Measurements from ENCODE around the gene ARHGAP26. TPM values are rescaled to one million over a fixed set of nuclear protein-coding genes. Genes with fewer than 3 reads are reported as not detected.

Gene ARHGAP26
- total RNA-seq, 2 donors from 2014 or later: 27.5 to 80.7 TPM

DNA sequence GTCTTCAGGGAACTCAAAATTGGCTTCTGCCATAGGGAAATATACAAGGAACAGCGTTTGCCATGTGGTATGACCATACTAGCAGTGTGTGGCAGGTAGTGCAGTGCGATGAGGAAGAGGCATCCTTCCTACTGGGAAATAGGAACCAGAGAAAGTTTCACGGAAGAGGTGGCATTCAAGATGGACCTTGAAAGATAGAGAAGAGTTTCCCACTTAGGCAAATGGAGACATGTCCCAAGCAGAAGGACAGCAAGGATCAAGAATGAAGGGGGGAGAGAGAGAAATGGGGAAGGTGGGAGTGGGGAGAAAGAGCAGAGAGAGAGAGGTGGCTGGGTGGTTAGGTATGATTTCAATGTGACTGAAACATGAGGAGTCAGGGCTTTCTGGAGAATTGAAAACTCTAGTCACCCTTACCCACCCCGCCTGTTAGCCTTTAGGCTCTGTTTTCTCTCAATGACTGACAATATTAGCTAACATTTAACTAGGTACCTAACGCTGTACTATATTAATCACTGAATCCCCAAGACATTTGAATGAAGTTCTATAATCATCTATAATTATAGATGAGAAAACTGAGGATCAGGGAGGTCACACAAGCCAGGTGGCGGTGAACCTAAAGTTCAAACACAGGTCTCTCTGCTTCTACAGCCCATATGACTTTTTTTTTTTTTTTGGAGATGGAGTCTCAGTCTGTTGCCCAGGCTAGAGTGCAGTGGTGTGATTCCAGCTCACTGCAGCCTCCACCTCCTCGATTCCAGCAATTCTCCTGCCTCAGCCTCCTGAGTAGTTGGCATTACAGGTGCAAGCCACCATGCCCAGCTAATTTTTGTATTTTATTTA is 462.0 kb downstream of the ARHGAP26 start:
- Histone ChIP-seq H3K9me3 (no peaks in the 10 kb centered on the region), H3K4me1 (ENCODE audit: control insufficient read depth in 1 of 2, low read depth in 2 of 2) (peaks cover 0 to 20% of the 10 kb centered on the region in 2 donors), H3K36me3 (no peaks in the 10 kb centered on the region), H3K4me3 (no peak overlapping the region), H3K27me3 (replicated peaks; ENCODE audit: insufficient read depth) (no peaks in the 10 kb centered on the region), H3K27ac (no peak overlapping the region)
- DNase-seq (ENCODE audit: low spot score) (no peak), ATAC-seq (ENCODE audit: insufficient number of reproducible peaks, low FRiP score, low read depth) (no peak)
- TF ChIP-seq, protein P1, sequence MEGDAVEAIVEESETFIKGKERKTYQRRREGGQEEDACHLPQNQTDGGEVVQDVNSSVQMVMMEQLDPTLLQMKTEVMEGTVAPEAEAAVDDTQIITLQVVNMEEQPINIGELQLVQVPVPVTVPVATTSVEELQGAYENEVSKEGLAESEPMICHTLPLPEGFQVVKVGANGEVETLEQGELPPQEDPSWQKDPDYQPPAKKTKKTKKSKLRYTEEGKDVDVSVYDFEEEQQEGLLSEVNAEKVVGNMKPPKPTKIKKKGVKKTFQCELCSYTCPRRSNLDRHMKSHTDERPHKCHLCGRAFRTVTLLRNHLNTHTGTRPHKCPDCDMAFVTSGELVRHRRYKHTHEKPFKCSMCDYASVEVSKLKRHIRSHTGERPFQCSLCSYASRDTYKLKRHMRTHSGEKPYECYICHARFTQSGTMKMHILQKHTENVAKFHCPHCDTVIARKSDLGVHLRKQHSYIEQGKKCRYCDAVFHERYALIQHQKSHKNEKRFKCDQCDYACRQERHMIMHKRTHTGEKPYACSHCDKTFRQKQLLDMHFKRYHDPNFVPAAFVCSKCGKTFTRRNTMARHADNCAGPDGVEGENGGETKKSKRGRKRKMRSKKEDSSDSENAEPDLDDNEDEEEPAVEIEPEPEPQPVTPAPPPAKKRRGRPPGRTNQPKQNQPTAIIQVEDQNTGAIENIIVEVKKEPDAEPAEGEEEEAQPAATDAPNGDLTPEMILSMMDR (IDR thresholded peaks at IDR 0.05): no peak

DNA sequence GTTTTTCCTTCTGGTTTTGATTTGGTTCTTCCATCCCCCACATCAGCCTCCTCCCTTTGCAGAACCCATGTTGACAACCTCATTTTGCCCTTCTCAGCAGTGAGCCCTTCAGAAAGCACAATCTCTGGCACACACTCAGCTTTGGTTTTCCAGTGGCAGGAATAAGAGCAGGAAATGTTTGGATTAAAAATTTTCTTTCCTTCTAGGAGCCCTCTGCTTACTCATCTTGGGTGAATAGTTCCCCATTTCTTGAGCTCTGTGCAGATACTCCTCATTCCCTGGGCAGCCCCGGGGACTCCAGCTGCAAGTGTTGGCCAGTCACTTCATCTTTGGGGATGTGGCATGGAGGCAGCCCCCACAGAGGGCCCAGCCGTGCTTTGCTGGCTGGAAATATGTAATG is 462.9 kb downstream of the ARHGAP26 start:
- TF ChIP-seq, protein P1 (IDR thresholded peaks at IDR 0.05): no peak
- DNase-seq (ENCODE audit: low spot score) (no peak), ATAC-seq (ENCODE audit: insufficient number of reproducible peaks, low FRiP score, low read depth) (no peak)
- Histone ChIP-seq H3K4me1 (ENCODE audit: control insufficient read depth in 1 of 2, low read depth in 2 of 2) (peaks cover 0 to 16% of the 10 kb centered on the region in 2 donors), H3K4me3 (no peak overlapping the region), H3K27me3 (replicated peaks; ENCODE audit: insufficient read depth) (no peaks in the 10 kb centered on the region), H3K9me3 (no peaks in the 10 kb centered on the region), H3K27ac (no peak overlapping the region), H3K36me3 (no peaks in the 10 kb centered on the region)

DNA sequence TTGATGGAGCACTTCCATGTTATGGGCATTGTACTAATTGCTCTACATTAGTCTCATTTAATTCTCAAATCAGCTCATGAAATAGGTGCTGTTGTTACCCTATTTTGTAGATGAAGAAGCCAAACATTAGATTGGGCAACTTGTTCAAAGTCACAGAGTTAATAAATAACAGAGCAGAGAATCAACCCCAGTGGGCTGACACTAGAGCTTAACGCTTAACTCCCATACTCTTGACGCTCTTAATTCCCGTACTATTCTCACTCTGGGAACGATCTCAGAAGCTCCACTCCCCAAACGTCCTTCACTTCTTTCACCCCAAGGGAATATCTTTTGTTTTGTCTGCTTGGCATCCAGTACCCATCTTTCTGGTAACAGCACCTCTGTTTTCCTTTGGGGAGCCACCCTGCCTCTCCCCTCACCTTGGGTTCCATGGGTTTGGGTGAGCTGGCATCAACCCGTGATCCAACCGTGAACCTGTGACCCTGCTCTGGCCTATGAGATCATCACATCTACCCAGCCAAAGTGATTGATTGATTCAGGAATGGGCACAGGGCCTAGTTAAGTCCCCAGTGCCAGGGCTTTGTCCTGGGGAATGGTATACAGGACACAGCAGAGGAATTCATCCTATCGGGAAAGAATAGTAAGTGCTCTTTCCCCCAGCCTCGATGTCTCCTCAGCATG is 464.1 kb downstream of the ARHGAP26 start:
- no peak for ATAC-seq (ENCODE audit: insufficient number of reproducible peaks, low FRiP score, low read depth)
- peak overlapping the region in 1 of 2 donors; percentile 52 for H3K27ac ChIP-seq
- peaks cover 0 to 16% of the 10 kb centered on the region in 2 donors for H3K4me1 ChIP-seq (ENCODE audit: control insufficient read depth in 1 of 2, low read depth in 2 of 2)
- H3K4me3 ChIP-seq: no peak overlapping the region
- H3K9me3 ChIP-seq: no peaks in the 10 kb centered on the region
- no peaks in the 10 kb centered on the region for H3K27me3 ChIP-seq (replicated peaks; ENCODE audit: insufficient read depth)
- TF ChIP-seq, protein P1 (IDR thresholded peaks at IDR 0.05): no peak
- DNase-seq (ENCODE audit: low spot score): no peak
- H3K36me3 ChIP-seq: no peaks in the 10 kb centered on the region

DNA sequence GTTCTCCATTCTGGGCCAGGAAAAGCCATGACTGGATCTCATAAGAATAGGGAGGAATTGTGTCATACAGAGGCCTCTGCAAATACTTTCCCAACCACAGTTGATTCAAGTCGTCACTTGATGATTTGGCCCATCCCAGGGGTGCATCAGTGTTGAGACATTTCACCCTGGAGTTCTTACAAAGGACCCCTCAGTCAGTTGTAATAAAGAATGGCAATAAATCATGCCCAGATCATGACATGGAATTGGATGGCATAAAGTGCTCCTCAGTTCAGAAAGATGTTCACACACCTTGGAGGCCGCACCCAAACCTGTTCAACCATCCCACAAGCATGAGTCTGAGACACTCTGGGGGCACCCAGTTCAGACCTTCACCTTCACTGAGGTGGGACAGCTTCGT is 465.2 kb downstream of the ARHGAP26 start:
- peak overlapping the region; percentile 25 to 52 for H3K27ac ChIP-seq
- DNase-seq (ENCODE audit: low spot score) (no peak), ATAC-seq (ENCODE audit: insufficient number of reproducible peaks, low FRiP score, low read depth) (peak; percentile 25)
- no peaks in the 10 kb centered on the region for H3K36me3 ChIP-seq
- peaks cover 0 to 16% of the 10 kb centered on the region in 2 donors for H3K4me1 ChIP-seq (ENCODE audit: control insufficient read depth in 1 of 2, low read depth in 2 of 2)
- H3K9me3 ChIP-seq: no peaks in the 10 kb centered on the region
- H3K4me3 ChIP-seq: no peak overlapping the region
- TF ChIP-seq, protein P1 (IDR thresholded peaks at IDR 0.05): no peak
- no peaks in the 10 kb centered on the region for H3K27me3 ChIP-seq (replicated peaks; ENCODE audit: insufficient read depth)

DNA sequence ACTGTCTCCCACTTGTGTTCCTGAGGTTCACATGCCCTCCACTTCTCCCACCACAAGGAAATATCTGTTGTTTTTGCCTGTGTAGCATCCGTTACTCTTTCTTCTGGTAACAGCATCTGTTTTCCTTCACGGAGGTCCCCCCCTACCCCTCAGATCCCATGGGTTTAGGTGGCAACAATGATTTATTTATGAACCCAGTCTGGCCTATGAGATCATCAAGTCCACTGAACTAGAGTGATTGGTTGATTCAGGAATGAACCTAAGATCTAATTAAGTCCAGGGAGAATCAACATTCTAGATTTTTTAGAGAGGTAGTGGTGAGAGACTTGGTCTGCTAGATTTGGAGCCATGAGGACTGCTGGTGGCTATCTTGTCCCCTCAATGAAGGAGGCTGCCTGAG is 466.5 kb downstream of the ARHGAP26 start:
- no peaks in the 10 kb centered on the region for H3K27me3 ChIP-seq (replicated peaks; ENCODE audit: insufficient read depth)
- ATAC-seq (ENCODE audit: insufficient number of reproducible peaks, low FRiP score, low read depth) (no peak), DNase-seq (ENCODE audit: low spot score) (no peak)
- no peaks in the 10 kb centered on the region for H3K9me3 ChIP-seq
- no peak overlapping the region for H3K4me3 ChIP-seq
- no peak overlapping the region for H3K27ac ChIP-seq
- H3K36me3 ChIP-seq: no peaks in the 10 kb centered on the region
- peaks cover 0 to 11% of the 10 kb centered on the region in 2 donors for H3K4me1 ChIP-seq (ENCODE audit: control insufficient read depth in 1 of 2, low read depth in 2 of 2)
- TF ChIP-seq, protein P1 (IDR thresholded peaks at IDR 0.05): no peak

Measured in thoracic aorta (tissue), 2 donors.